K562 (cell line): Measurements from ENCODE around the gene FMC1. TPM values are rescaled to one million over a fixed set of nuclear protein-coding genes. Genes with fewer than 3 reads are reported as not detected.

Experiments
- BRF1 ChIP-seq: IDR thresholded peaks from 3 replicates; pipeline ENCODE4 v1.6.1; 2011; ENCODE audit warnings: borderline replicate concordance, mild to moderate bottlenecking; ENCODE audit not compliant: insufficient read length; ENCODE audit errors: extremely low read depth
- CREB1 ChIP-seq, 2 experiments: sonication (generic) in 1 of 2; formaldehyde crosslinking in 1 of 2; IDR thresholded peaks; 2 replicates each; pipeline versions ENCODE4 v1.6.1 to v1.8.0; 2012 to 2022; ENCODE audit warnings: inconsistent platforms in 1 of 2, mild to moderate bottlenecking in 1 of 2, missing genetic modification reagents in 1 of 2, moderate library complexity in 1 of 2
- DIDO1 ChIP-seq: fragments of 450-650 bp; IDR thresholded peaks from 2 replicates; pipeline ENCODE4 v1.6.1; 2016; ENCODE audit warnings: low read depth, missing biosample characterization, missing genetic modification characterization
- DNMT1 ChIP-seq: fragments of 450-650 bp; IDR thresholded peaks from 2 replicates; pipeline ENCODE4 v1.6.1; 2016; ENCODE audit warnings: antibody characterized with exemption, mild to moderate bottlenecking
- ELF4 ChIP-seq: fragments of 450-650 bp; formaldehyde crosslinking; IDR thresholded peaks from 2 replicates; pipeline ENCODE4 v1.4.0; 2022; ENCODE audit warnings: missing genetic modification characterization
- KDM5B ChIP-seq: fragments of 200-600 bp; sonication (generic); IDR thresholded peaks from 2 replicates; pipeline ENCODE4 v1.6.1; 2012; ENCODE audit warnings: low read depth, mild to moderate bottlenecking, moderate library complexity, low read length, control low read depth, inconsistent platforms; ENCODE audit not compliant: insufficient replicate concordance
- KLF13 ChIP-seq: fragments of 450-650 bp; IDR thresholded peaks from 2 replicates; pipeline ENCODE4 v1.6.1; 2016; ENCODE audit warnings: missing genetic modification characterization, low read depth, mild to moderate bottlenecking, missing compliant biosample characterization, moderate library complexity, borderline replicate concordance
- MCM2 ChIP-seq: fragments of 450-650 bp; IDR thresholded peaks from 2 replicates; pipeline ENCODE4 v1.6.1; 2017; ENCODE audit warnings: low read depth, mild to moderate bottlenecking
- SMC3 ChIP-seq: conservative IDR thresholded peaks from 2 replicates; pipeline ENCODE4 v1.6.1; 2011; ENCODE audit warnings: low read depth, low read length, improper control_type of control experiment; ENCODE audit not compliant: insufficient read depth
- XRCC5 ChIP-seq: fragments of 200-400 bp; formaldehyde crosslinking; IDR thresholded peaks from 2 replicates; pipeline ENCODE4 v1.6.1; 2017; ENCODE audit warnings: low read depth, mild to moderate bottlenecking, low read length
- ZNF124 ChIP-seq: sonication (generic); formaldehyde crosslinking; IDR thresholded peaks from 2 replicates; pipeline ENCODE4 v1.8.1; 2022; ENCODE audit warnings: missing genetic modification reagents
- ZNF174 ChIP-seq: fragments of 250-450 bp; sonication (Bioruptor Pico); IDR thresholded peaks from 2 replicates; pipeline ENCODE4 v1.4.0; 2020; ENCODE audit warnings: mild to moderate bottlenecking
- ZNF212 ChIP-seq: fragments of 450-650 bp; formaldehyde crosslinking; IDR thresholded peaks from 2 replicates; pipeline ENCODE4 v1.4.0; 2020; ENCODE audit warnings: mild to moderate bottlenecking
- ZNF217 ChIP-seq: sonication (generic); formaldehyde crosslinking; IDR thresholded peaks from 2 replicates; pipeline ENCODE4 v1.8.0; 2022; ENCODE audit warnings: mild to moderate bottlenecking, missing genetic modification reagents
- ZNF324 ChIP-seq: fragments of 250-450 bp; sonication (Bioruptor Pico); IDR thresholded peaks from 2 replicates; pipeline ENCODE4 v1.4.0; 2020; ENCODE audit warnings: mild to moderate bottlenecking
- ZNF384 ChIP-seq: IDR thresholded peaks from 2 replicates; pipeline ENCODE4 v1.6.1; 2012; ENCODE audit warnings: low read depth, low read length, improper control_type of control experiment
- ZNF583 ChIP-seq: fragments of 250-450 bp; sonication (Bioruptor Pico); IDR thresholded peaks from 2 replicates; pipeline ENCODE4 v1.4.0; 2020
- ZNF76 ChIP-seq: fragments of 250-450 bp; sonication (Bioruptor Pico); IDR thresholded peaks from 2 replicates; pipeline ENCODE4 v1.4.0; 2020; ENCODE audit warnings: mild to moderate bottlenecking, moderate library complexity, borderline replicate concordance
- ZNF77 ChIP-seq: fragments of 250-450 bp; sonication (Bioruptor Pico); IDR thresholded peaks from 2 replicates; pipeline ENCODE4 v1.5.0; 2020
- ZSCAN29 ChIP-seq: fragments of 450-650 bp; IDR thresholded peaks from 2 replicates; pipeline ENCODE4 v1.6.1; 2017
- polyA plus RNA-seq, 8 experiments: library from polyadenylated mRNA; depleted of rRNA in 4 of 8; stranded (reverse) in 5 of 8; unstranded in 3 of 8; fragments of >200 nt; fragmentation: Nextera tagmentation in 2 of 8; fragmentation: Illumina TruSeq in 1 of 8; extraction: Ambion mirVana in 2 of 8; extraction: Trizol in 1 of 8; gene quantifications; 2 replicates each; pipeline versions ENCODE4 v1.2.1 to v1.2.3, GENCODE V29; 2011 to 2014; ENCODE audit warnings: inconsistent platforms in 1 of 8, missing spikeins in 1 of 8
- total RNA-seq, 7 experiments: library from RNA; depleted of rRNA in 6 of 7; stranded (reverse); fragments of >200 nt in 6 of 7; fragmentation: Illumina TruSeq in 2 of 7; extraction: Trizol in 2 of 7; gene quantifications; 2 replicates each; pipeline versions ENCODE4 v1.2.1 to v1.2.3, GENCODE V29; 2011 to 2021; ENCODE audit warnings: low replicate concordance in 1 of 7
- TF ChIP-seq, protein P1 (sequence below): sonication (generic); formaldehyde crosslinking; IDR thresholded peaks from 2 replicates; pipeline ENCODE4 v1.8.0; 2022; ENCODE audit warnings: mild to moderate bottlenecking, missing genetic modification reagents
- TF ChIP-seq, protein P2 (sequence below): sonication (generic); formaldehyde crosslinking; IDR thresholded peaks from 2 replicates; pipeline ENCODE4 v1.8.1; 2023; ENCODE audit warnings: mild to moderate bottlenecking, missing genetic modification reagents, moderate library complexity

Gene FMC1
- total and polyA plus RNA-seq, 9 of the 15 experiments (the other 6 are each of a cell fraction or from before 2014, with no cell fraction given), result 14.0 to 116 (median 29.0) TPM

DNA sequence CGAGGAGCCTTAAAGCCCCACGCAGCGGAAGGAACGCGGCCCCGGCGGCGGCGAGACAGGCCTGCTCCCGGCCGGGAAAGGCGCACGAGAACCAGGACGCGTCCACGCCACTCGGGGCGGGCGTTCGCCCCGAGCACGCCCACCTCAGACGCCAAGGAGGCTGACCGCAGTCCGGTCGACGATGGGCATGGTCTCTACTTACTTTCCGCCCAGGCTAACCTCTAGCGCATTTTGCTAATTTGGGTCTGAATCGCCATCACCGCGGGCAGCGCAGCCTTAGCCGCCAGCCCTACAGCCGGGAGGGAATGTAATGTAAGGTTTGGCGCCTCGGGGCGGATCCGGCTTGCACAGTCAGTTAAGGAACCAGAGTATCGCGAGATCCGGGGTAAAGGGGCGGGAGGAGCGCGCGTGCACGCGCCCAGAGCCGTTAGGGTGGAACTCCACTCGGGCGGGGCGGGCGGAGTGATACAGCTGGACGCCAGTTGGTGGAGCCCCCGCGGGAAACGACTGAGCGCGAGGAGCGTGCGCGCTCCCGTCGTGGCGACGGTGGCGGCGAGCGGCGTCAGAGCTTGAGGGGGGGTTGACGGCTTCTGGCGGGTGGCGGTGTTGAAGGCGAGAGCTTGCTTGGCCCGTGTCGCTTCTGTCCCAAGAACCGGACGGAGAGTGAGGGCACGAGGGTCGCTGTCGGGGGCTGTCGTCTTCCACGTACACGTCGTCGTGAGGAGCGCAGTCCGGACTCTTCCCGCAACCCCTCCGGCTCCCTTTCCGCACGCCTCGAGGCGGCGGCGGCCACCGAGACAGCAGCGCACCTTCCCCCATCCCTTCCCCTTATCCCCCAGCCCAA, 18.5 kb downstream of the FMC1 start, which contains the start of gene LUC7L2 (continued):
- 0 out of 2 replicates have a peak, but pooled peaks have one; percentile 86 for TF ChIP-seq ZNF124 (CRISPR knock-in tag)
- TF ChIP-seq, protein P1, sequence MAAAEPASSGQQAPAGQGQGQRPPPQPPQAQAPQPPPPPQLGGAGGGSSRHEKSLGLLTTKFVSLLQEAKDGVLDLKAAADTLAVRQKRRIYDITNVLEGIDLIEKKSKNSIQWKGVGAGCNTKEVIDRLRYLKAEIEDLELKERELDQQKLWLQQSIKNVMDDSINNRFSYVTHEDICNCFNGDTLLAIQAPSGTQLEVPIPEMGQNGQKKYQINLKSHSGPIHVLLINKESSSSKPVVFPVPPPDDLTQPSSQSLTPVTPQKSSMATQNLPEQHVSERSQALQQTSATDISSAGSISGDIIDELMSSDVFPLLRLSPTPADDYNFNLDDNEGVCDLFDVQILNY (CRISPR knock-in tag), result peak; percentile 95
- no peak for TF ChIP-seq ZNF217
- no peak for TF ChIP-seq ZNF212 (CRISPR knock-in tag)
- peak; percentile 66; the same call in 1 of the 2 replicates for TF ChIP-seq ZNF76 (CRISPR knock-in tag)
- TF ChIP-seq DNMT1, result no peak
- peak; percentile 100 for TF ChIP-seq KDM5B
- TF ChIP-seq DIDO1 (tag), result 0 out of 2 replicates have a peak, but pooled peaks have one; percentile 28
- TF ChIP-seq ZNF174 (CRISPR knock-in tag), result no peak
- no peak for TF ChIP-seq ZNF324
- no peak for TF ChIP-seq ZNF384
- peak; percentile 91 for TF ChIP-seq CREB1 (IDR thresholded peaks at IDR 0.05)
- TF ChIP-seq CREB1 (CRISPR knock-in tag; IDR thresholded peaks at IDR 0.05), result peak; percentile 90
- TF ChIP-seq MCM2, result no peak
- peak; percentile 79; the same call in 1 of the 2 replicates for TF ChIP-seq XRCC5
- TF ChIP-seq ZSCAN29, result peak; percentile 81
- TF ChIP-seq, protein P2, sequence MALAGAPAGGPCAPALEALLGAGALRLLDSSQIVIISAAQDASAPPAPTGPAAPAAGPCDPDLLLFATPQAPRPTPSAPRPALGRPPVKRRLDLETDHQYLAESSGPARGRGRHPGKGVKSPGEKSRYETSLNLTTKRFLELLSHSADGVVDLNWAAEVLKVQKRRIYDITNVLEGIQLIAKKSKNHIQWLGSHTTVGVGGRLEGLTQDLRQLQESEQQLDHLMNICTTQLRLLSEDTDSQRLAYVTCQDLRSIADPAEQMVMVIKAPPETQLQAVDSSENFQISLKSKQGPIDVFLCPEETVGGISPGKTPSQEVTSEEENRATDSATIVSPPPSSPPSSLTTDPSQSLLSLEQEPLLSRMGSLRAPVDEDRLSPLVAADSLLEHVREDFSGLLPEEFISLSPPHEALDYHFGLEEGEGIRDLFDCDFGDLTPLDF (CRISPR knock-in tag), result peak; percentile 99
- no peak for TF ChIP-seq BRF1
- TF ChIP-seq SMC3, result no peak
- 0 out of 2 replicates have a peak, but pooled peaks have one; percentile 4 for TF ChIP-seq ELF4 (CRISPR knock-in tag)
- TF ChIP-seq ZNF77 (CRISPR knock-in tag), result no peak
- TF ChIP-seq ZNF583 (CRISPR knock-in tag), result no peak
- TF ChIP-seq KLF13 (tag), result peak; percentile 95; the same call in 1 of the 2 replicates
